Occipital lobe (tissue), 2 donors: ENCODE measurements around the gene TPO. TPM values are rescaled to one million over a fixed set of nuclear protein-coding genes. Genes with fewer than 3 reads are reported as not detected.
"Not testable (repeated sequence)": the region's sequence is repeated elsewhere in the genome, so short reads cannot be mapped to it uniquely, and the experiment has no call there.

ENCODE experiments used
- DNase-seq: peaks from one replicate; lab custom pipeline; 2025; lab: John Stamatoyannopoulos, UW
- total RNA-seq: library from RNA; depleted of rRNA; stranded (reverse); fragments of >200 nt; gene quantifications from one replicate; pipeline ENCODE4 v1.2.3, GENCODE V29; 2014

Gene TPO
- total RNA-seq, 1 donor from 2014 or later, result not detected

DNA sequence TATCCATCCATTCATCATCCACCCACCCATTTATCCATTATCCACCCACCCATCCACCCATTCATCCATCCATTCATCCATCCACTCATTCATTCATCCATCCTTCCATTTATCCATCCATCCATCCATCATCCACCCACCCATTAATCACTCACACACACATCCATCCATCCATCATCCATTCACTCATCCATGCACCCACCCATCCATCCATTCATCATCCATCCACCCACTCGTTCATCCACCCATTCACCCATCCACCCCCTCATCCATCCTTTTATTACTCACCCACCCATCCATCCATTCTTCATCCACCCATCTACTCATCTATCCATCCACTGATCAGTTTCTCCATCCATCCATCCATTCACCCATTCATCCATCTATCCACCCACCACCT lies 8.1 kb upstream of the TPO start:
- no peak for DNase-seq

DNA sequence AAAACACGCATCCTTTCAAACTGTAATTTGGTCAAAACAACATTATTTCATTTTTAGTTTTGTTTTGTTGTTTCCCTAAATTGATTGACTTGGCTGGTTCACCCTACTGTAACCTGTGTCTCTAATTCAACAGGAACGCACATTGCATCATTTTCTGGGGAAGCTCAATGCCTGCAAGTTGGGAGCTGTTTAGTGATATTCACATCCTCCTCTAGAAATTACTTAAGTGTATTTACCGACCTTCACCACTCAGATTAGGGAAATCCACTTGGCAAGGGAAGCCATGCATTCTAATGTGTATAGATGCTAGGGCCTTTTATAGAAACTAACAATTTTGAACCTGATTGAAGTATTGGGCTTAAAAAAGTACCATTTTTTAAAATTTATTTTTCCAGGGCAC lies 7.3 kb upstream of the TPO start:
- no peak for DNase-seq

DNA sequence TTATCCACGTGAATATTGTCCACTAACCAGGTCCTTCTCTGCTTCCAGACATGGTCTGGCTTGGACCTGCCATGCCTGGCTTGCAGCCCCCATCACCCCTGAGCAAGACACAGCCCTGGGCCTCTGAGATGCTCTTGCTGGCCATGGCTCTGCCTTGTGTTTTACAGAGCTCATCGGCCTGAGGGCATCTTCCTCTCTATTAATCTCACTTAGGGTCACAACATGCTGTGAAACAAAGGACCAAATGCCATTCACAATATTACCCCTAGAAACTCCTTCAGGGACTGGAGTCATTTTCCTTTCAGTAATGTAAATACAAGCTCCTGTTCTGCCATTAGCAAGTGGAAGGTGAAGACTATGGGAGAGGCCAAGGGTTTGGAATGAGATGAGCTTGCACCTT lies 6.8 kb upstream of the TPO start:
- no peak for DNase-seq

DNA sequence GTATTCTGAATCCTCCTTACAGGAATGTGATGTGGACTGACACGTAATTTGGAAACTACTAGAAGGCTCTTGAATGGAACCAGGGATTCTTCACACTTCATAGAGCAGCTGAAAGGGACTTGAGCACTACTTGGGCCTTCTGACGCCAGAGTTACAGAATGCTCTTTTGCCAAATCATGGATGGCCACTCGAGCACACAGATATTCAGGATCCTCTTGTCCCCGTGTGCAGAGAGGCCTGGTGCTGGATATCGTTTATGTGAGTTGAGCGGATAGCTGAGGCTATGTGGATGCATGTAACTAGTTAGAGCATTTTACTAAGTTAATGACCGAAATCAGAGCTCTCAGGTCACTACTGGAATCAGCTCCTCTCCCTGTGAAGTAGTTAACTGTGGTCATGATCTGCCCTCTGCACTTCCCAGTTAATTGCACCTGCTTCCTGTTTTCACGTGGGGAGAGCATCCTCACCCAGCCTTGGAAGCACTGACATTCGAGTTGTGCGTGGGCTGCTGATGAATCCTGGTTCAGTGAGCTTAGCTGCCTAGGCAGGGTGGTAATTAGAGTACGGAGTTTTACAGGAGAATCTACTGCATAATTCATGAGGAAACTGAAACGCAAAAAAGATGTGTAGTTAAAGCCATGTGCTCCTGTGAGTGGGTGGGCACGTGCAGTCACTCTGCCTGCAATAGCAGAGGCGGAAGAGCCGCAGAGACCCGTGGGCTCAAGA lies 5.2 kb upstream of the TPO start:
- no peak for DNase-seq

- DNase-seq, result no peak
Measured at GRCh38 chr2:1414121-1414520, 858 bp downstream of the TPO start.

- DNase-seq, result not testable (repeated sequence)
Measured at GRCh38 chr2:1414901-1415300, 1.6 kb downstream of the TPO start.

GRCh38 chr2:1415501-1415900 lies 2.2 kb downstream of the TPO start:
- no peak for DNase-seq

DNA sequence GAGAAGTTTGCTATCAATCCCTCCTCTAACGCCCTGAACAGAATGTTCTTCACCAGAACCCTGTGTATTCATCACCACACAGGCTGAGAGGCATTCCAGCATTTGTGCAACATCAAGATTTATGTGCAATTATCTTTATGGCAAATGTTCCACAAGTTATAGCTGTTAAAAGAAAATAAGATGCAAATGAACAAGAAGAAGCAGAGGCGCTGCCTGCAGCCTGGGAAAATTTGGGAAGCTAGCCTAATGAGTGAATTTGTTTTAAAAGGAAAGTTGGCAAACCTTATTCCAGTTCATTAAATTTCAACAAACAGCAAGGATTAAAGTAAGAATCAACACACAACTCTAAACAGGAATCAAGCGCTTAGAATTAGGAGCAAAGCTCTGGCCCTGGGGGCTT lies 5.3 kb downstream of the TPO start:
- DNase-seq, result no peak

- no peak for DNase-seq
Measured at GRCh38 chr2:1420746-1421480, 7.7 kb downstream of the TPO start.

- no peak for DNase-seq
Measured at GRCh38 chr2:1421731-1422130, 8.5 kb downstream of the TPO start.

DNA sequence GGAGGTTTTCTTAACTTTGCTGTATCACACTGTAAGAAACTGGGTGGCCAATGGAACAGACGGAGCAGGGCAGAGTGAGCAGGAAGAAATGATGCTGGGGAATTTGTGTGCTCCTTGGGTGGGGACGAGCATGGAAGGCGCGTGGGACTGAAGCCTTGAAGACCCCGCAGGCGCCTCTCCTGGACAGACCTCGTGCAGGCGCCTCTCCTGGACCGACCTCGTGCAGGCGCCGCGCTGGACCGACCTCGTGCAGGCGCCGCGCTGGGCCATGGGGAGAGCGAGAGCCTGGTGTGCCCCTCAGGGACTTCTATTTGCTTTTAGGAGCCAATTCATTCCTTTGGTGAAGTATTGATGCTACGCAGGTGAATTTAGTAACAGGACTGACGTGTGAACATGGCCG lies 8.9 kb downstream of the TPO start:
- DNase-seq, result no peak

- DNase-seq, result no peak
Measured at GRCh38 chr2:1422716-1423285, 9.5 kb downstream of the TPO start.

DNA sequence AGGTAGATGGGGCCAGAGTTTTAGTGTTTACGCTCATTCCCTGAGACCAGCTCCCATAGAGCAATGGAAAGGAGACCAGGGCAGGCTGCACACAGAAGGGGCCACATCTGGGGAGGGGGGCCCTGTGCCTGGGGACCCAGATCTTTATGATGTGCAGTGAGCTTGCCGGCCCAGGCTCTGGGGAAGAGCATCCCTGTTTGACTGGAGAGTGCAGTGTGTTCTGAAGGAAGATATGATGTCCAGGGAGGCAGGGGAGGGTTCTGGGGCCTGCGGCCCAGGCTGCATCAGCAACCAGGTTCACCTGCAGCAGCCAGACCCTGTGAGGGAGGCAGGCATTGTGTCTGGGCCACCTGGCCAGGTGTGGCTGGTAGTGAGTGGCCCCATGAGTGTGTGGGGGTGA lies 13.8 kb downstream of the TPO start:
- no peak for DNase-seq

DNA sequence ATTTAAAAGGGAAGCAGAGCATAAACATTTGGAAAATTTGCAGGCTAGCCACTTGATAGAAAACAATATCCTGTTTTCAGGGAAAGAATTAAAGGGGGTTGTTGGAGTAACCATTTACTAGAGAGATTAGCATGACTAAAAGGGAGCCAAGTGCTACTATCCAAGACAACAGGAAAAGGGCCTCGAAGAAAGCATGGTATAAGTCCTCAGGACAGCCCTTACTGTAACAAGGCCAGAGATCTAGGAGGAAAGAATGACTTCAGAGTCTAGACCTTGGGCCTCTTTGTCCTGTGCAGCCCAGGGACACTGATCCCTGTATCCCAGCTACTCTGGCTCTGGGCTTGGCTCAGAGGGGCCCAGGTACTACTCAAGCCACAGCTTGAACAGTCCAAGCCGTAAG lies 16.6 kb downstream of the TPO start:
- no peak for DNase-seq

DNA sequence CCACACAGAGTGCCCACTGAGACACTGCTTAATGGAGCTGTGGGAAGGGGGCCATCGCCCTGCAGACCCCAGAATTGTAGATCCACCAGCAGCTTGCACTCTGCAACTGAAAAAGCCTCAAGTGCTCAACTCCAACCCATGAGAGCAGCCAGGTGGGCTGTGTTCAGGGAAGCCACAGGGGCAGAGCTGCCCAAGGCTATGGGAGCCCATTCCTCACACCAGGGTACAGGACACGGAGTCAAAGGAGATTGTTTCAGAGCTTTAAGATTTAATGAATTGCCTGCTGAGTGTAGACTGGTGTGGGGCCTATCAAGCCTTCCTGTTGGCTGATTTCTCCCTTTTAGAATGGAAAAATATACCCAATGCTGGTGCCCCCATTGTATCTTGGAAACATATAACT lies 17.2 kb downstream of the TPO start:
- no peak for DNase-seq

- no peak for DNase-seq
Measured at GRCh38 chr2:1431886-1432400, 18.7 kb downstream of the TPO start.

GRCh38 chr2:1432726-1433125 lies 19.5 kb downstream of the TPO start:
- no peak for DNase-seq

GRCh38 chr2:1436369-1436768 lies 23.1 kb downstream of the TPO start:
- DNase-seq, result no peak

DNA sequence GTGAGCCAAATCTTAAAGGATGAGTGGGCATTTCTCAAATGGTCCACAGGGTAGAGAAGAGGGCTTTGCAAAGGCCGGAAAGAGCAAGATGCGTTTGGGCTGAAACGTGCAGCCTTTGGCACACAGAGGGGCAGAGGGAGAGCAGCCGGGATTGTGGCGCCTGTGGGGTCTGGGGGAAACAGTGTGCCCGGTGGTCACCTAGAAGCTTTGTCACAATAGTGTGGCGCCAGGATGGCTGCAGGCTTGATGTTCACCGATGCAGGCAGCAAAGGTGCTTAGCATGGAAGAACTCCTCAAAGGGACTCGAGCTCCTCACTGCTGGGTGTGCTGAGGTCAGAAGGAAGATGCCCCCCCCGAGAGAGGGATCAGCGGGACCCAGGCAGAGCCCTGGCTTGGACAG lies 23.8 kb downstream of the TPO start:
- DNase-seq, result no peak

- no peak for DNase-seq
Measured at GRCh38 chr2:1437537-1437936, 24.3 kb downstream of the TPO start.

- DNase-seq, result no peak
Measured at GRCh38 chr2:1438972-1439371, 25.7 kb downstream of the TPO start.

GRCh38 chr2:1440581-1440980 lies 27.3 kb downstream of the TPO start:
- no peak for DNase-seq

DNA sequence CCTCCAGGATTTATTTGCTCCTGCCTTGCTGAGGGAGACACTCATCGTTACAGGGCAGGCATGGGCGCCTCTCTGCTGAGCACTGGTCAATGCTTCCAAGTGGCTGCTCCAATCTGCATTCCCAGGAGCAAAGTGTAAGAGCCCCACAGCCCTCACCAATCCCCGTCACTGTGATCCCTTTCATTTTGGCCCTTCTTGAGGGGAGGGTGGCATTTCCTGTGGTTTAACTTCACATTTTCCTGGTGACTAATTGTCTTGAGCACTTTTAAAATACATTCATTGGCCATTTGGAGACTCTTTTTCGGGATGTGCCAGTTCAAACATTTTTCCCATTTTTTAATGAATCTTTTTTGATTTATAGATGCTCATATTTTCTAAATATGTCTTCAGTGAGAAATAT lies 33.0 kb downstream of the TPO start:
- DNase-seq, result no peak
